ENCODE results near the gene HIBCH.
A peak's percentile ranks its signal among the peaks of the same experiment; 100 is the strongest.
"Not testable (repeated sequence)": the region's sequence is repeated elsewhere in the genome, so short reads cannot be mapped to it uniquely, and the experiment has no call there.

Gene HIBCH

GRCh38 chr2:190318931-190319554 is 583 bp downstream of the HIBCH start:
- in situ Hi-C loops (cut with HindIII; ENCODE audit: low pct_ligation_motif_present, low pct_unique_long_range_greater_than_20kb, low sequenced_read_pairs) = no loop called here
- peak; percentile 10 for DNase-seq

GRCh38 chr2:190318514-190318913 is 1.1 kb downstream of the HIBCH start:
- in situ Hi-C loops (cut with HindIII; ENCODE audit: low pct_ligation_motif_present, low pct_unique_long_range_greater_than_20kb, low sequenced_read_pairs) = no loop called here
- no peak for DNase-seq

- in situ Hi-C loops (cut with HindIII; ENCODE audit: low pct_ligation_motif_present, low pct_unique_long_range_greater_than_20kb, low sequenced_read_pairs) = no loop called here
- DNase-seq = no peak
Observed at GRCh38 chr2:190315273-190315672, 4.4 kb downstream of the HIBCH start.

- in situ Hi-C loops (cut with HindIII; ENCODE audit: low pct_ligation_motif_present, low pct_unique_long_range_greater_than_20kb, low sequenced_read_pairs) = no loop called here
- DNase-seq = no peak
Observed at GRCh38 chr2:190313880-190314279, 5.7 kb downstream of the HIBCH start.

- DNase-seq; in situ Hi-C loops (cut with HindIII; ENCODE audit: low pct_ligation_motif_present, low pct_unique_long_range_greater_than_20kb, low sequenced_read_pairs): not testable (repeated sequence)
Observed at GRCh38 chr2:190312635-190313025, 7.0 kb downstream of the HIBCH start.

- in situ Hi-C loops (cut with HindIII; ENCODE audit: low pct_ligation_motif_present, low pct_unique_long_range_greater_than_20kb, low sequenced_read_pairs) = no loop called here
- DNase-seq = no peak
Observed at GRCh38 chr2:190311893-190312634, 7.6 kb downstream of the HIBCH start.

GRCh38 chr2:190308031-190308430 is 11.6 kb downstream of the HIBCH start:
- in situ Hi-C loops (cut with HindIII; ENCODE audit: low pct_ligation_motif_present, low pct_unique_long_range_greater_than_20kb, low sequenced_read_pairs) = no loop called here

GRCh38 chr2:190304404-190304803 is 15.2 kb downstream of the HIBCH start:
- no peak for DNase-seq
- in situ Hi-C loops (cut with HindIII; ENCODE audit: low pct_ligation_motif_present, low pct_unique_long_range_greater_than_20kb, low sequenced_read_pairs) = no loop called here

More at GRCh38 chr2:190308031-190308430, 11.6 kb downstream of the HIBCH start:
- DNase-seq = no peak

- in situ Hi-C loops (cut with HindIII; ENCODE audit: low pct_ligation_motif_present, low pct_unique_long_range_greater_than_20kb, low sequenced_read_pairs) = no loop called here
- DNase-seq = no peak
Observed at GRCh38 chr2:190303647-190304046, 16.0 kb downstream of the HIBCH start.

GRCh38 chr2:190302052-190302451 is 17.6 kb downstream of the HIBCH start:
- no peak for DNase-seq
- in situ Hi-C loops (cut with HindIII; ENCODE audit: low pct_ligation_motif_present, low pct_unique_long_range_greater_than_20kb, low sequenced_read_pairs) = no loop called here

GRCh38 chr2:190301032-190301431 is 18.6 kb downstream of the HIBCH start:
- in situ Hi-C loops (cut with HindIII; ENCODE audit: low pct_ligation_motif_present, low pct_unique_long_range_greater_than_20kb, low sequenced_read_pairs) = no loop called here
- no peak for DNase-seq

GRCh38 chr2:190297880-190298279 is 21.7 kb downstream of the HIBCH start:
- in situ Hi-C loops (cut with HindIII; ENCODE audit: low pct_ligation_motif_present, low pct_unique_long_range_greater_than_20kb, low sequenced_read_pairs); DNase-seq: not testable (repeated sequence)

GRCh38 chr2:190283783-190284182 is 35.8 kb downstream of the HIBCH start:
- DNase-seq = no peak
- in situ Hi-C loops (cut with HindIII; ENCODE audit: low pct_ligation_motif_present, low pct_unique_long_range_greater_than_20kb, low sequenced_read_pairs) = no loop called here

GRCh38 chr2:190280565-190281350 is 38.9 kb downstream of the HIBCH start:
- no peak for DNase-seq
- in situ Hi-C loops (cut with HindIII; ENCODE audit: low pct_ligation_motif_present, low pct_unique_long_range_greater_than_20kb, low sequenced_read_pairs) = no loop called here

GRCh38 chr2:190279256-190280134 is 40.1 kb downstream of the HIBCH start:
- DNase-seq; in situ Hi-C loops (cut with HindIII; ENCODE audit: low pct_ligation_motif_present, low pct_unique_long_range_greater_than_20kb, low sequenced_read_pairs): not testable (repeated sequence)

- in situ Hi-C loops (cut with HindIII; ENCODE audit: low pct_ligation_motif_present, low pct_unique_long_range_greater_than_20kb, low sequenced_read_pairs) = no loop called here
- peak; percentile 63 for DNase-seq
Observed at GRCh38 chr2:190277234-190278112, 42.2 kb downstream of the HIBCH start.

GRCh38 chr2:190272457-190272842 is 47.2 kb downstream of the HIBCH start:
- in situ Hi-C loops (cut with HindIII; ENCODE audit: low pct_ligation_motif_present, low pct_unique_long_range_greater_than_20kb, low sequenced_read_pairs) = no loop called here
- no peak for DNase-seq
